Smooth muscle cell (in vitro differentiated cells): Measurements from ENCODE around the gene KCTD6. TPM values are rescaled to one million over a fixed set of nuclear protein-coding genes. Genes with fewer than 3 reads are reported as not detected.
A peak's percentile ranks its signal among the peaks of the same experiment; 100 is the strongest.

Experiments used
- DNase-seq: peaks from one replicate; lab custom pipeline; 2025; ENCODE audit not compliant: unreplicated experiment; lab: John Stamatoyannopoulos, UW
- H2AFZ ChIP-seq: fragments of 200-600 bp; sonication (generic); 2 replicates; pipeline ENCODE4 v1.6.0; 2016; ENCODE audit warnings: antibody characterized with exemption, low read depth, mild to moderate bottlenecking
- H3F3A ChIP-seq: fragments of 200-600 bp; sonication (generic); 2 replicates; pipeline ENCODE4 v1.6.0; 2017; ENCODE audit warnings: antibody characterized with exemption, low read depth
- H3K27ac ChIP-seq: fragments of 200-600 bp; sonication (generic); 2 replicates; pipeline ENCODE4 v1.5.1; 2016; ENCODE audit warnings: low read depth, mild to moderate bottlenecking
- H3K27me3 ChIP-seq: fragments of 200-600 bp; sonication (generic); 2 replicates; pipeline ENCODE4 v1.6.1; 2016; ENCODE audit warnings: low read depth, mild to moderate bottlenecking
- H3K36me3 ChIP-seq: fragments of 200-600 bp; sonication (generic); 2 replicates; pipeline ENCODE4 v1.5.1; 2016; ENCODE audit warnings: low read depth
- H3K4me1 ChIP-seq: fragments of 200-600 bp; sonication (generic); 2 replicates; pipeline ENCODE4 v1.5.1; 2016; ENCODE audit warnings: low read depth
- H3K4me2 ChIP-seq: fragments of 200-600 bp; sonication (generic); 2 replicates; pipeline ENCODE4 v1.6.0; 2016; ENCODE audit warnings: mild to moderate bottlenecking
- H3K4me3 ChIP-seq: fragments of 200-600 bp; sonication (generic); 2 replicates; pipeline ENCODE4 v1.5.1; 2016; ENCODE audit warnings: mild to moderate bottlenecking
- H3K79me2 ChIP-seq: fragments of 200-600 bp; sonication (generic); 2 replicates; pipeline ENCODE4 v1.6.0; 2016; ENCODE audit warnings: low read depth, mild to moderate bottlenecking
- H3K9ac ChIP-seq: fragments of 200-600 bp; sonication (generic); 2 replicates; pipeline ENCODE4 v1.6.0; 2016; ENCODE audit warnings: low read depth
- H3K9me3 ChIP-seq: fragments of 200-600 bp; sonication (generic); replicated peaks from 2 replicates; pipeline ENCODE4 v1.5.1; 2016; ENCODE audit warnings: low read depth
- H4K20me1 ChIP-seq: fragments of 200-600 bp; sonication (generic); 2 replicates; pipeline ENCODE4 v1.6.0; 2016; ENCODE audit warnings: low read depth
- WGBS: methylation state at CpG from one replicate; pipeline ENCODE4 v1.1.7; 2016; ENCODE audit warnings: low lambda C conversion rate; 5-methylcytosine and 5-hydroxymethylcytosine counted together
- polyA plus RNA-seq: library from polyadenylated mRNA; unstranded; fragments of >200 nt; fragmentation: Nextera tagmentation; extraction: Ambion mirVana; gene quantifications from 2 replicates; pipeline ENCODE4 v1.2.1, GENCODE V29; 2016
- total RNA-seq: library from RNA; depleted of rRNA; stranded (reverse); fragments of >200 nt; gene quantifications from 2 replicates; pipeline ENCODE4 v1.2.3, GENCODE V29; 2014
- TF ChIP-seq, protein P1 (sequence below): fragments of 200-600 bp; sonication (generic); IDR thresholded peaks from 2 replicates; pipeline ENCODE4 v1.5.1; 2017; ENCODE audit warnings: borderline replicate concordance, mild to moderate bottlenecking, antibody characterized with exemption; ENCODE audit not compliant: insufficient read depth, poor library complexity, severe bottlenecking

The KCTD6 gene
- total and polyA plus RNA-seq, 2 experiments from 2014 or later = 20.9 to 21.4 TPM

DNA sequence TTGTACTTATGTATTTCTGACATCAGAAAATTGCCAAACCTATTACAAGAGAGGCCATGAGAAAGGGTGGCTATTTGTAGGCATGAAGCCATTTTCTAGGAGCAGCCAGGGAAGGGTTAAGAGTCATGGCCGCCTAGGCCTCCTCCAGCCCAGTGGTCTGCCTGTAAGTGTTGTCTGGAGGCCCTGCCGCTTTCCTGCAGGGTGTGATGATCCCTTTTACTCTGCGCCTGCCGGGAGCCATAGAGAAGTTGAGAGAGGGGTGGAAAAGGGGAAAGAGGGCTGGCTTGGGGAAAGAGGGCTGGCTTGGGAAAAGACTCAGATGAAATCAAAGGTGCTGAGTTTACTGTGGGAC lies 29.1 kb upstream of the KCTD6 start:
- TF ChIP-seq, protein P1, sequence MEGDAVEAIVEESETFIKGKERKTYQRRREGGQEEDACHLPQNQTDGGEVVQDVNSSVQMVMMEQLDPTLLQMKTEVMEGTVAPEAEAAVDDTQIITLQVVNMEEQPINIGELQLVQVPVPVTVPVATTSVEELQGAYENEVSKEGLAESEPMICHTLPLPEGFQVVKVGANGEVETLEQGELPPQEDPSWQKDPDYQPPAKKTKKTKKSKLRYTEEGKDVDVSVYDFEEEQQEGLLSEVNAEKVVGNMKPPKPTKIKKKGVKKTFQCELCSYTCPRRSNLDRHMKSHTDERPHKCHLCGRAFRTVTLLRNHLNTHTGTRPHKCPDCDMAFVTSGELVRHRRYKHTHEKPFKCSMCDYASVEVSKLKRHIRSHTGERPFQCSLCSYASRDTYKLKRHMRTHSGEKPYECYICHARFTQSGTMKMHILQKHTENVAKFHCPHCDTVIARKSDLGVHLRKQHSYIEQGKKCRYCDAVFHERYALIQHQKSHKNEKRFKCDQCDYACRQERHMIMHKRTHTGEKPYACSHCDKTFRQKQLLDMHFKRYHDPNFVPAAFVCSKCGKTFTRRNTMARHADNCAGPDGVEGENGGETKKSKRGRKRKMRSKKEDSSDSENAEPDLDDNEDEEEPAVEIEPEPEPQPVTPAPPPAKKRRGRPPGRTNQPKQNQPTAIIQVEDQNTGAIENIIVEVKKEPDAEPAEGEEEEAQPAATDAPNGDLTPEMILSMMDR = no peak
- Histone ChIP-seq H3K9me3 (no peaks in the 10 kb centered on the region), H4K20me1 (no peaks in the 10 kb centered on the region), H3K27me3 (no peaks in the 10 kb centered on the region), H3K79me2 (no peaks in the 10 kb centered on the region), H2AFZ (no peak overlapping the region), H3K4me3 (no peak overlapping the region), H3K4me1 (no peaks in the 10 kb centered on the region), H3F3A (no peaks in the 10 kb centered on the region), H3K36me3 (no peaks in the 10 kb centered on the region), H3K27ac (no peak overlapping the region), H3K4me2 (peak overlapping the region; percentile 46), H3K9ac (no peak overlapping the region)
- DNase-seq = no peak
- WGBS = 53% methylated on average over 4 of the region's 4 CpGs

DNA sequence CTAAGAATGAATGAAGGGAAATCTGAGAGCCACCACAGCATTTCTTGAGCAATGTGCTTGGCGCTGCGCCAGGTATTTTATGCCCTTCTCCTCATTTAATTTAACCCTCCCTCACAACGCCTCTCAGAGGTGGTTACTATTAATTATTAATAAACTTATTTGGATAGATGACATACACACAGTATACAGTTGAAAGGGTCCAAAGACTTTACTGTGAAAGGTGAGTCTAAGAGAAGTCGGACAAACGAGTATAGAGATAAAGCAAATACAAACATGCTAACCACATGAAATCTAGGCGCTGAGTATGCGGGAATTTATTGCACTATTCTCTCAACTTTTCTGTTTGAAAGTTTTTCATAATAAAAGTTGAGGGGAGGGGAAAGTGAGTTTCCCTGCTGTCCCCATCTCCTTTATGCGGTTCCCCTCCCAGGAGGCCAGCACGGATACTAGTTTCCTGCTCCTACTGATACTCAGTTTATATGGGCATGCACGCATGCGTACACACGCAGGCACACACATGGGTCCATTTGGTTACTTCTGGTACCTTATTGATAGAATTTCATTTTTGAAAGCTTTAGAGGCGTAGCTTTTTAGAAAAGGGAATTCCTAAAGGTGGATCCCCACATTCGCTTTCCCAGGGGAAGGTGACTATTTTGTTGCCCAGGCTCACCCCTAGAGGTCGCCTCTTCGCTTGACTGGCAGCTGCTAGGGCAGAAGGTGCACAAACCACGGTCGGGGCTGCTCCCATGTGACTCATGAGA lies 28.5 kb upstream of the KCTD6 start:
- Histone ChIP-seq H3F3A (no peaks in the 10 kb centered on the region), H3K9me3 (no peaks in the 10 kb centered on the region), H3K36me3 (no peaks in the 10 kb centered on the region), H3K4me3 (no peak overlapping the region), H3K4me1 (no peaks in the 10 kb centered on the region), H3K9ac (no peak overlapping the region), H4K20me1 (no peaks in the 10 kb centered on the region), H3K4me2 (peak overlapping the region; percentile 46), H3K27ac (no peak overlapping the region), H3K79me2 (no peaks in the 10 kb centered on the region), H2AFZ (no peak overlapping the region), H3K27me3 (no peaks in the 10 kb centered on the region)
- TF ChIP-seq, protein P1 = peak; percentile 82
- DNase-seq = no peak
- WGBS = 37% methylated on average over 18 of the region's 18 CpGs

DNA sequence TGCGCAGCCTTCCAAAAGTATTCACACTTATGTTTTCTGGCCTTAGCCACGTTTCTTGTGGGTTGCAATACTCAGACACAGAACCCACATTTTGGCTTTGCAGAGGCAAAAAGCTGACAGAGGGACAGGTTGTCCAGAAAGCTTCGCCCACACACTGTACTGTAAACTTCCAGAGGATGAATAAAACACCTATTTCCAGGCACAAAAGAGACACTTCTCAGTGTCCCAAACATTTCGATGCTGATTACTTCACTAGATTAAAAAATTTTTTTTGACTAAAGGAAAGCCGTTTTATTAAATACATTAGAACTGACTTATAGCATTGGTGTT lies 28.0 kb upstream of the KCTD6 start:
- no peaks in the 10 kb centered on the region for H4K20me1 ChIP-seq
- no peak overlapping the region for H3K9ac ChIP-seq
- H3K79me2 ChIP-seq = no peaks in the 10 kb centered on the region
- WGBS = 39% methylated on average over 5 of the region's 5 CpGs
- no peaks in the 10 kb centered on the region for H3K4me1 ChIP-seq
- H3K9me3 ChIP-seq = no peaks in the 10 kb centered on the region
- no peaks in the 10 kb centered on the region for H3K27me3 ChIP-seq
- TF ChIP-seq, protein P1 = no peak
- no peak for DNase-seq
- H2AFZ ChIP-seq = no peak overlapping the region
- H3K36me3 ChIP-seq = no peaks in the 10 kb centered on the region
- no peak overlapping the region for H3K27ac ChIP-seq
- H3F3A ChIP-seq = no peaks in the 10 kb centered on the region
- H3K4me2 ChIP-seq = peak overlapping the region; percentile 2
- no peak overlapping the region for H3K4me3 ChIP-seq

DNA sequence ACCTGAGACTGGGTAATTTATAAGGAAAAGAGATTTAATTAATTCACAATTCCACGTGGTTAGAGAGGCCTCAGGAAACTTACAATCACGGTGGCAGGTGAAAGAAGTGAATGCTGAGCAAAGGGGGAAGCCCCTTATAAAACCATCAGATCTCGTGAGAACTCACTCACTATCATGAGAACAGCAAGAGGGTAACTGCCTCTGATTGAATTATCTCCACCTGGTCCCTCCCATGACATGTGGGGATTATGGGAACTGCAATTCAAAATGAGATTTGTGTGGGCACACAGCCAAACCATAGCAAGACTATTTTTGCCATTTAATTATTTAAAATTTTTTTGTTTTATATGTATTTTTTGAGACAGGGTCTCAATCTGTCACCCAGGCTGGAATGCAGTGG lies 27.0 kb upstream of the KCTD6 start:
- Histone ChIP-seq H3K27me3 (no peaks in the 10 kb centered on the region), H4K20me1 (no peaks in the 10 kb centered on the region), H3K4me1 (no peaks in the 10 kb centered on the region), H3K79me2 (no peaks in the 10 kb centered on the region), H2AFZ (no peak overlapping the region), H3F3A (no peaks in the 10 kb centered on the region), H3K4me2 (no peak overlapping the region), H3K36me3 (no peaks in the 10 kb centered on the region), H3K9ac (no peak overlapping the region), H3K4me3 (no peak overlapping the region), H3K27ac (no peak overlapping the region), H3K9me3 (no peaks in the 10 kb centered on the region)
- no peak for DNase-seq
- TF ChIP-seq, protein P1 = no peak
- 92% methylated on average over 3 of the region's 3 CpGs for WGBS
